DMS 273 treated with DMSO at 0.1 percent for 48 hours (cell line): Measurements from ENCODE around the gene CAMTA1.

ENCODE experiments used
- DNase-seq: peaks from one replicate; lab custom pipeline; 2025; lab: John Stamatoyannopoulos, UW

Gene CAMTA1

DNA sequence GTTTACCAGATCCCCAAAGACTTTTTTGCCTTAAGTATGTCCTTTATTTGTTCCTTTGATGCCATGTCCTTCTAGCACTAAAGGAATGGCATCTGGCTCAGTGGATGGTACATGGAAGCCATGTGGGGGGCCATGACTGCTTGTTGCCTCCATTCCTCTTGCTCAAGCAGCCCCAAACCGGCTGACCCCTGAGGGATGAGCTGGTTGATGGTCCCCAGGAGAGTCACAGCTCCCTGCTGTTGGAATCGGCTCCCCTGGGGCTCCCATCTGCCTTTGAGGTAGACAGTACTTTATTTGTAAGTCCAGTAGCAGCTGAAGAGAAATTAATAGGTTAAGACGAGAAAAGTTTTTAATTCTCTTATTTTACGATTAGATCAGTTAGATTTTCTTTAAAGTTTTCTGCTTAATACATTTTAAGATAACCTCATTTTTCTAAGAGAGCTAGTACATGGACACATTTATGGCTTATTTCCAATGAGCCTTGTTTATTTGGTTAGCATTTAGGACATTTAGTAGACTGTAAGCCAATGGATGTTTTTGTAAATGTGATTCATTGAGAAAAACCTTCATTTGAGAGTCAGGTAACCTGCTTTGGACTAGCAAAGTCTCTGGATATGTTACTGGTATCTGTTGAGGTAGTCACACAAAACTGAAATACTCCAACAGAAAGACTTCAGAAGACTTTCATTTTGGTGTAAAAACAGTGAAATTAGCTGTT is 88.2 kb downstream of the CAMTA1 start:
- DNase-seq = no peak

- DNase-seq = no peak
Measured at GRCh38 chr1:6874298-6874697, 89.0 kb downstream of the CAMTA1 start.

- DNase-seq = no peak
Measured at GRCh38 chr1:6880951-6881690, 95.9 kb downstream of the CAMTA1 start.

DNA sequence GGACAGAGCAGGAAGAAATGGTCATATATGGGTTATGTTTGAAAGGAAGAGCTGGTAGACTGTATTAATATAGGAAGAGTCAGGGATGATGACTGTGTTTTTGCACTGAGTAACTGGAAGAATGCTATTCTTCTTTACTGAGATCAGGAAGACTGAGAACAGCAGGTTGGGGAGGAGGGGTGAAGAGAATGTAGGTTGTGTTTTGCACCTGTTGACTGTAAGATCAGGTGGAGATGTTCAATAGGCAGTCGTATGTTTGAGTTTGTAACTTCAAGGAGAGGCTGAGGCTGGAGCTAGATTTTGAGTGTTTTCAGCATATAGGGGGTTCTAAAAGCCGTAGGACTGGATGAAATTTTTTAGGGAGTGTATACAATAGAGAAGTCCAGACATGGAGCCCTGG is 97.2 kb downstream of the CAMTA1 start:
- DNase-seq = no peak

- no peak for DNase-seq
Measured at GRCh38 chr1:6884652-6885153, 99.4 kb downstream of the CAMTA1 start.

GRCh38 chr1:6885426-6885825 is 100.2 kb downstream of the CAMTA1 start:
- DNase-seq = no peak

- no peak for DNase-seq
Measured at GRCh38 chr1:6886523-6886922, 101.3 kb downstream of the CAMTA1 start.

DNA sequence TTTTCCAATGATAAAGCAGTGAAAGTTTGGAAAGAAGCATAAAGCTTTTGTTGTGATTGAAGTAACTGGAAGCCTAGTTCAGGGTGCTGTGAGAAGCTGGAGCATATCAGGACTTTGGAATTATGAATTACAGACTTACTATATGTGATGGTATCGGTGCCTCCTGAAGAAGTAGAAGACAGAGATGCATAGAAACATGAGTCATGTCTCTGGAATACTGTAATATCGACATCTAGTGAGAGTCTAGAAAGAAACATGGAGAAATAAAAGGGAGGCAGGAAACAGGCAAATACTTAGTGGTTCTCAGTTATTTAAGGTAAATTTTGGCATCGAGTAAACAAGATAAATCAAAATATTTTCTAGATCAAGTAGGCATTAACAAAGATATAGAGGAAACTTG is 103.0 kb downstream of the CAMTA1 start:
- no peak for DNase-seq

DNA sequence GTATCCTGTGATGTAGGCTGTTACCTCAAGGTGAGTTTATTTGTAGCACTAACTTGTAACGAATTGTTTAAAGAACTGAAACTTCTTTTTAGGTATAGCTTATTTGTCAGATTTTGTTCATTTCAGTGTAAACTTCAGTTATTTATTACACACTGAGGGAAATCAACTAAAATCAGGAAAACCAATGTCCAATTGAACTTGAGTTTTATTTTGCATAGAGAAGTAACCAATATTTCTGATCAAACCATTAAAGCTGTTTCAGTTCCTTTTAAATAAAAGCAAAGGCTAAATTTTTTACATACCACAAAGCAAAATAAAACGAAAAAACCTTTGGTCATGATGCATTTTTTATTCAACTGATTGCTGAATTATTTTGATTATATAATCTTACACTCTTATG is 103.6 kb downstream of the CAMTA1 start:
- no peak for DNase-seq

DNA sequence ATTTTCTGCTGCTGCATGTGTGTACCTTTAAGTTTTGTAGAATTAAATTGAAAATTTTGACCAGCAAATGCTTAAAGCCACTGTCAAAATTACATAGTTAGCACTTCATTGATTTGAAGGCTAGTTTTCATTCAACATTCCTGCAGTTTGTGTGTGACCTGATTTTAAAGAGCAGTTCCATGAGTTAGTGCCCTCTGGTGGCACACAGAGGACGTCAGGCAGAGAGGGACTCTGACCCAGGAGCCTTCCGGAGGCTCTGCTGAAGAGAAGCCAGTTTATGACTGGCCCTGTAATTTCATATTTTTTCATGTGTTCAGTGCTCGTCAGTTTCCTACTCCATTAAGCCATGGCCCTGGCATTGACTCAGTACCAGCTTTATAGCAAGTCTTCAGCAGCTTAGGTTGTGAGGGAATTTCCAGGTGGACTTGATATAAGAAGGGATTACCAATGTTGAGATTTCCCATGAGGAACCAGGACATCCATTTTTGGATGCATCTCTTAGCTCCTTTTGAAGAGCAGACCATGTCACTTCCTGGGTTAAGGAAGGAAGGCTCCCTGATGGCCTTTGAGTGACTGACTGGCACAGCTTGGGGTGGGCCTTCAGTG is 104.7 kb downstream of the CAMTA1 start:
- no peak for DNase-seq

- DNase-seq = no peak
Measured at GRCh38 chr1:6890686-6891085, 105.4 kb downstream of the CAMTA1 start.

DNA sequence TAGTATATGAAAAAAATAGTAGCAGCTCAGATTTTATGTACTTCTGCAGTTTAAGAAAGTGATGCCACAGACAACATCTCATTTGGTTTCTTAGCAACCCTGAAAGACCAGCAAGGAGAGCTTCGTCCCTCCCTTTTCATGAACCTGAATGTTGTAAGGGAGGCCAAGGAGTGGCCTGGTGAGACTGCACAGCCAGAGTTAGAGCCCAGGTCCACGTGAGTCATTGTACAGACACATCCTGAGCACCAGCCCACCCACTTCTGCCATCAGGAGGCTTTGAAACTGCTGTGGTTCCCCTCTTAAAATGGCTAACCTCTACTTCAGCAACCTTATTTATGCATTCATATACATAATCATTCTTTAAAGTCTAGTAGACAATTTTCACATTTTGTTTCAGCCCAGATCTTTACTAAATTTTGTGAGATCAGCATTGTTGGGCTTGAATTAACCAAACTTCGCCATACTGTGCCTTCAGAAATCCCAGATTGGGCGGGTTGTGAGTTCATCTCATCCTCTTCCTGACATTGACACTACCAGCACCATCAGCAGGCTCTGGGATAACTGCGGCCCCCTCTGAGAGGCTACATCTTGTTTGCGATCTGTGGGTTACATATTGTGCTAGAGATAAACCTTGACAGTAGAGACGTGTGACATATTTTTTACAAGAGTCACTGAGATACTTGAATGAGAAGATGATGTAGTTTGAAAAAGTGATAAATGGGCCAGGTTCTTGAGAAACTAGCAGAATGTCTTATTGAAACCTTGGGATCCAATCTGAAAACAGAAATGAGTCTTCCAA is 106.7 kb downstream of the CAMTA1 start:
- DNase-seq = no peak

DNA sequence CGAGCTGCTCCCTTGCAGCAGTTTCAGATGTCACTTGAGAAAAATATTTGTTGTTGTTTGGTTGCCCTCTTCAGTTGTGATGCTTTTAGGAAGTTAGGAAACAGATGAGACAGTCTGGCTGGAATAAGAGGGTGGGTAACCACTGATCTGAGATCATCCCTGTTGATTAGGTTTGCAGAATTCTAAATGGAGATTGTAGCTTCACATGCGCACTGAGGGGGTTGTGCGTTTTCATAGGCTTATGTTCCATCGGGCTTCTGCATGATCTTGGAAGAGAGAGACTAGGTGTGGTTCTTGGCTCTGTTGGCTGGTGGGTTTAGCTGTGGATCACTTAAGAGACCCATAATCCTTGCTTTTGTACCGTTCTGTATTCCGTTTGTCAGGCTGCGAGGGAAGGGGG is 108.1 kb downstream of the CAMTA1 start:
- DNase-seq = no peak

- no peak for DNase-seq
Measured at GRCh38 chr1:6897138-6897537, 111.9 kb downstream of the CAMTA1 start.

DNA sequence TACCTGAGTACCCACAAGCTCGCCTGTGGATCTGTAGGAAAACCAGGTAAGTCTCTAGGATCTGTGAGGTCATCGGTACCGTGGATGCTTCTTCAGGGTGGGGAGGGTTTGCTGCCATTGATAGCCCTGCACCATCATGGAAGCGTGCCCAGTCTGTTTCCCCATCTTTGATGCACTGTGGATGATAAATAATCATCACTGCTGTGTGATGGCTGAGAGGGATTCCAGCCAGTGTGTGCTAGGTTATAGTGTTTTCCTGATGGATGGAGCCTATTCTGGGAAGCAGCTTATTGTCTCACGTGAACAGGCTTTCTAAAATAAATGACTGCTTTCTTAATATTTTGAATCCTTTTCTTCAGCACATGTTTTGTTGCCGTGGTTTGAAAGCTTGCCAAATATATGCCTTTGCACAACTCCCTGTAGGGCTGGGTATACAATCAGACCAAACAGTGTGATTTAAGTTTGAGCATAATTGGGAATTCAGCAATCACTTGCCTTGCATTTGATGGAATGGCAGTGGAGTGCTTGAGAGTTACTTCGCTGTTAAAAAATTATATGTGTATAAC is 113.8 kb downstream of the CAMTA1 start:
- no peak for DNase-seq

DNA sequence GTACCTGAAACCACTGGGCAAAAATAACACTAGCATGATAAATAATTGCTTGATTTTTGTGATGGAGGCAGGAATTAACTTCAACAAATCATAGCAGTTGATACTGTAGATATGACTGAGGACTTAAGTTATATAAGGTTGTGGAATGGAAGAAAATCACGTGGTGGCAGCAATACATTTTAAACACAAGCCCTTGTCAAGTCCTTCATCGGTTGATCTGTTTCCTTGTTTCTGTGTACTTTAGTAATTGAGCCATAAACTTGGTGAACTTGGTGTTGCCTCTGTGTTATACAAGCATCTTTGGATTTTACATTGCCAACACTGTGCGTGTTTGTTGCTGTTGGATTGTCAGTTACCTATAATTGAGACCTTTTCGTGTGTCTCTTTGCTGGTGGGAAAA is 114.4 kb downstream of the CAMTA1 start:
- no peak for DNase-seq

GRCh38 chr1:6902153-6902552 is 116.9 kb downstream of the CAMTA1 start:
- no peak for DNase-seq

DNA sequence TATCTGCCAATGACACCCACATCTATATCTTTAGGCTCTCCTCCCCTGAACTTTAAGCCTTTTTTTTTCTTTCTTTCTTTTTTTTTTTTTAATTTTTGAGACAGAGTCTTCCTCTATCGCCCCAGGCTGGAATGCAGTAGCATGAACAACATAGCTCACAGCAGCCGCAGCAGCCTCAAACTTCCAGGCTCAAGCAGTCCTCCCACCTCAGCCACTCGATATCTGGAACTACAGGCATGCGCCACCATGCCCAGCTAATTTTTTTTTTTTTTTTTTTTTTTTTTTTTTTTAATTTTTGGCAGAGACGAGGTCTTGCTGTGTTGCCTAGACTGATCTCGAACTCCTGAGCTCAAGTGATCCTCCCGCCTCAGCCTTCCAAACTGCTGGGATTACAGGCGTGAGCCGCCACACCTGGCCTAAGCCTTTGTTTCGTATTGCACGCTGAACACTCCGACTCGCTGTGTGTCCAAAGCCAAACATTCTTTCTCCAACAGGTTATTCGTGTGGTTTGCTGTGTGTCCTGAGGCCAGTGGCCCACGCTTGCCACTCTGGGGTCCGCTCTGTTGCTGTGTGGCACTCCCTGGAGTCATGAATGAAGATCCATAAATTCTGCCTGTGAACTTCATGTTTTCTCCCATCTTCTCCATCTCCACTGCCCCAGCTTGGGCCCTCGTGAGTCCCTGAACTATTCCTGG is 119.4 kb downstream of the CAMTA1 start:
- DNase-seq = no peak

- no peak for DNase-seq
Measured at GRCh38 chr1:6905331-6905730, 120.1 kb downstream of the CAMTA1 start.

- no peak for DNase-seq
Measured at GRCh38 chr1:6905790-6906189, 120.5 kb downstream of the CAMTA1 start.

- DNase-seq = no peak
Measured at GRCh38 chr1:6906783-6907182, 121.5 kb downstream of the CAMTA1 start.
